Keratinocyte (primary cell): ENCODE measurements around the gene AGAP1.

ENCODE experiments used
- CTCF ChIP-seq, 3 experiments: IDR thresholded peaks in 1 of 3; conservative IDR thresholded peaks in 1 of 3; optimal IDR thresholded peaks in 1 of 3; 2 replicates in 2 of 3; 3 replicates in 1 of 3; pipeline versions ENCODE3 to v1.5.1; 2011; ENCODE audit warnings: low read length in 3 of 3, mild to moderate bottlenecking in 3 of 3, moderate library complexity in 2 of 3, control low read depth in 1 of 3, inconsistent platforms in 1 of 3; ENCODE audit not compliant: insufficient read depth in 2 of 3; ENCODE audit errors: extremely low read depth in 1 of 3
- EZH2 ChIP-seq: IDR thresholded peaks from one replicate; pipeline ENCODE4 v1.6.1; 2012; ENCODE audit warnings: inconsistent platforms, mild to moderate bottlenecking, low read length, moderate library complexity

- TF ChIP-seq CTCF (optimal IDR thresholded peaks at IDR 0.05 in 1 of 3, IDR thresholded peaks at IDR 0.05 in 1 of 3, conservative IDR thresholded peaks at IDR 0.05 in 1 of 3; ENCODE audit: extremely low read depth in 1 of 3, insufficient read depth in 2 of 3, low read length in 3 of 3) (no peak), EZH2 (no peak)
Observed at GRCh38 chr2:235461763-235462414, 32.0 kb upstream of the AGAP1 start.
